Upper lobe of left lung (tissue), 6 donors: ENCODE data around the gene AGRN. TPM values are rescaled to one million over a fixed set of nuclear protein-coding genes. Genes with fewer than 3 reads are reported as not detected.
A peak's percentile ranks its signal among the peaks of the same experiment; 100 is the strongest.

ENCODE experiments used
- ATAC-seq, 2 donors: fragments of 200-7000 bp; cut with Tn5 transposase; one replicate each; pipeline ENCODE4 v1.9.1; 2022; ENCODE audit warnings: mild to moderate bottlenecking in 2 of 2, moderate library complexity in 2 of 2; ENCODE audit not compliant: low FRiP score in 2 of 2
- DNase-seq, 2 donors: peaks; one replicate each; pipeline ENCODE4 v3.0.0-alpha.2; 2019 to 2020
- H3K27ac ChIP-seq, 4 donors: fragments of 200-600 bp; sonication (generic); one replicate each; pipeline ENCODE4 v1.5.1; 2016 to 2019
- H3K27me3 ChIP-seq, 4 donors: fragments of 200-600 bp; sonication (generic); one replicate each; pipeline ENCODE4 v1.5.1; 2017 to 2019
- H3K36me3 ChIP-seq, 4 donors: fragments of 200-600 bp; sonication (generic); one replicate each; pipeline ENCODE4 v1.5.1; 2016 to 2019
- H3K4me1 ChIP-seq, 4 donors: fragments of 200-600 bp; sonication (generic); one replicate each; pipeline ENCODE4 v1.5.1; 2018 to 2019
- H3K4me3 ChIP-seq, 4 donors: fragments of 200-600 bp; sonication (generic); one replicate each; pipeline ENCODE4 v1.5.1; 2017 to 2019; ENCODE audit warnings: mild to moderate bottlenecking in 2 of 4, moderate library complexity in 1 of 4
- H3K9me3 ChIP-seq, 4 donors: fragments of 200-600 bp; sonication (generic); one replicate each; pipeline ENCODE4 v1.5.1; 2018 to 2019
- CTCF ChIP-seq, 6 experiments: fragments of 450-650 bp in 4 of 6; fragments of 200-600 bp in 2 of 6; sonication (generic) in 2 of 6; IDR thresholded peaks; one replicate each; pipeline ENCODE4 v1.5.1; 2016 to 2019; ENCODE audit warnings: antibody characterized with exemption in 6 of 6
- EP300 ChIP-seq, 4 donors: sonication (generic); formaldehyde crosslinking; IDR thresholded peaks; one replicate each; pipeline ENCODE4 v1.5.1; 2017; ENCODE audit warnings: antibody characterized with exemption in 4 of 4, control low read depth in 2 of 4
- POLR2A ChIP-seq, 4 donors: fragments of 450-650 bp; IDR thresholded peaks; one replicate each; pipeline ENCODE4 v1.5.1; 2016 to 2017; ENCODE audit warnings: antibody characterized with exemption in 4 of 4, mild to moderate bottlenecking in 2 of 4
- POLR2AphosphoS5 ChIP-seq, 2 donors: sonication (generic); formaldehyde crosslinking; IDR thresholded peaks; one replicate each; pipeline ENCODE4 v1.5.1; 2017; ENCODE audit warnings: antibody characterized with exemption in 2 of 2
- WGBS, 2 donors: methylation state at CpG; one replicate each; pipeline ENCODE4 v1.1.5; 2017 to 2018; 5-methylcytosine and 5-hydroxymethylcytosine counted together
- total RNA-seq, 6 donors: library from RNA; depleted of rRNA in 4 of 6; stranded (reverse); fragments of >200 nt in 4 of 6; gene quantifications; one replicate each; pipeline versions ENCODE4 v1.1.0 to v1.2.1, GENCODE V29; 2016 to 2021
- donor health status: DM: no; HTN: no; CAD: no; lungs with moderate emphysema.
- donor health status: DM: no; HTN: yes; CAD: no; lungs with severe emphysema.

The AGRN gene
- total RNA-seq, 6 donors from 2014 or later = 91.0 to 316 (median 157) TPM

- Histone ChIP-seq H3K9me3 (no peaks in the 10 kb centered on the region), H3K36me3 (peaks cover 0 to 23% (median 14%) of the 10 kb centered on the region in 4 donors), H3K27me3 (peaks cover 0 to 50% (median 26%) of the 10 kb centered on the region in 4 donors), H3K4me1 (peaks cover 15 to 30% (median 23%) of the 10 kb centered on the region in 4 donors), H3K4me3 (peak overlapping the region in 2 of 4 donors; percentile 59 to 67), H3K27ac (no peak overlapping the region)
- DNase-seq (peak in 1 of 2 donors; percentile 59), ATAC-seq (no peak)
- WGBS, 2 donors = 16 to 22% methylated on average over 24 of the region's 24 CpGs
- TF ChIP-seq EP300 (IDR thresholded peaks at IDR 0.05) (no peak), POLR2A (IDR thresholded peaks at IDR 0.05) (no peak), POLR2AphosphoS5 (IDR thresholded peaks at IDR 0.05) (no peak), CTCF (IDR thresholded peaks at IDR 0.05) (no peak)
These were observed 38.4 kb downstream of the AGRN start for GRCh38 chr1:1058088-1058905.

- Histone ChIP-seq H3K4me3 (peak overlapping the region; percentile 40 to 67 (median 58)), H3K4me1 (peaks cover 20 to 37% (median 26%) of the 10 kb centered on the region in 4 donors), H3K36me3 (peaks cover 0 to 16% (median 8%) of the 10 kb centered on the region in 4 donors), H3K27me3 (peaks cover 0 to 57% (median 26%) of the 10 kb centered on the region in 4 donors), H3K9me3 (no peaks in the 10 kb centered on the region), H3K27ac (no peak overlapping the region)
- ATAC-seq = peak in 1 of 2 donors; percentile 33
- no peak for DNase-seq
- 2 to 3% methylated on average over 17 to 26 of the region's 48 CpGs for WGBS, 2 donors
- TF ChIP-seq CTCF (IDR thresholded peaks at IDR 0.05) (peak in 3 of 6 experiments; percentile 27 to 44 (median 32)), EP300 (IDR thresholded peaks at IDR 0.05) (no peak)
These were observed 39.1 kb downstream of the AGRN start for GRCh38 chr1:1058921-1059493.

GRCh38 chr1:1059494-1060280 lies 39.8 kb downstream of the AGRN start:
- Histone ChIP-seq H3K27ac (no peak overlapping the region), H3K4me1 (peaks cover 25 to 42% (median 31%) of the 10 kb centered on the region in 4 donors), H3K36me3 (peaks cover 0 to 9% (median 4%) of the 10 kb centered on the region in 4 donors), H3K9me3 (no peaks in the 10 kb centered on the region), H3K27me3 (peaks cover 0 to 64% (median 28%) of the 10 kb centered on the region in 4 donors), H3K4me3 (peak overlapping the region; percentile 40 to 67 (median 58))
- ATAC-seq (peak; percentile 77 to 90), DNase-seq (peak; percentile 90 to 100)
- 5 to 7% methylated on average over 22 to 35 of the region's 69 CpGs for WGBS, 2 donors
- no peak for TF ChIP-seq POLR2AphosphoS5 (IDR thresholded peaks at IDR 0.05)
- peak in 1 of 6 experiments; percentile 25 for TF ChIP-seq CTCF (IDR thresholded peaks at IDR 0.05)

- no peak for TF ChIP-seq EP300 (IDR thresholded peaks at IDR 0.05)
- TF ChIP-seq CTCF (IDR thresholded peaks at IDR 0.05) = no peak
- TF ChIP-seq POLR2AphosphoS5 (IDR thresholded peaks at IDR 0.05) = no peak
- no peak for TF ChIP-seq POLR2A (IDR thresholded peaks at IDR 0.05)
- Histone ChIP-seq H3K27me3 (peaks cover 0 to 64% (median 28%) of the 10 kb centered on the region in 4 donors), H3K4me1 (peaks cover 25 to 42% (median 31%) of the 10 kb centered on the region in 4 donors), H3K27ac (no peak overlapping the region), H3K9me3 (no peaks in the 10 kb centered on the region), H3K36me3 (peaks cover 0 to 1% (median under 1%) of the 10 kb centered on the region in 4 donors), H3K4me3 (peak overlapping the region in 1 of 4 donors; percentile 67)
- DNase-seq (peak in 1 of 2 donors; percentile 81), ATAC-seq (no peak)
- 47 to 48% methylated on average over 38 of the region's 38 CpGs for WGBS, 2 donors
These were observed 40.5 kb downstream of the AGRN start for GRCh38 chr1:1060281-1061000.
